AG04449 (cell line): Measurements from ENCODE around the gene EIF2D.

Experiments used
- CTCF ChIA-PET: fragments of 350-600 bp; formaldehyde crosslinking; extraction: SDS; loops from one replicate; lab custom pipeline; 2021; ENCODE audit warnings: antibody characterized with exemption; lab: Yijun Ruan, JAX
- POLR2A ChIA-PET: fragments of 400-600, 350-600 bp; formaldehyde crosslinking; extraction: SDS; loops from one replicate; lab custom pipeline; 2020; ENCODE audit warnings: antibody characterized with exemption, inconsistent platforms; lab: Yijun Ruan, JAX
- DNase-seq: peaks from one replicate; pipeline ENCODE4 v3.0.0-alpha.2; 2010; ENCODE audit warnings: low read depth, low spot score
- H3K4me3 ChIP-seq: 2 replicates; pipeline ENCODE4 v1.5.1; 2011; ENCODE audit warnings: low read depth, mild to moderate bottlenecking, control low read depth, low read length
- TF ChIP-seq, protein P1 (sequence below): IDR thresholded peaks from one replicate; pipeline ENCODE4 v1.5.1; 2011; ENCODE audit warnings: mild to moderate bottlenecking, moderate library complexity, low read length, control low read depth, inconsistent platforms; ENCODE audit not compliant: insufficient read depth; ENCODE audit errors: missing control alignments

EIF2D gene

DNA sequence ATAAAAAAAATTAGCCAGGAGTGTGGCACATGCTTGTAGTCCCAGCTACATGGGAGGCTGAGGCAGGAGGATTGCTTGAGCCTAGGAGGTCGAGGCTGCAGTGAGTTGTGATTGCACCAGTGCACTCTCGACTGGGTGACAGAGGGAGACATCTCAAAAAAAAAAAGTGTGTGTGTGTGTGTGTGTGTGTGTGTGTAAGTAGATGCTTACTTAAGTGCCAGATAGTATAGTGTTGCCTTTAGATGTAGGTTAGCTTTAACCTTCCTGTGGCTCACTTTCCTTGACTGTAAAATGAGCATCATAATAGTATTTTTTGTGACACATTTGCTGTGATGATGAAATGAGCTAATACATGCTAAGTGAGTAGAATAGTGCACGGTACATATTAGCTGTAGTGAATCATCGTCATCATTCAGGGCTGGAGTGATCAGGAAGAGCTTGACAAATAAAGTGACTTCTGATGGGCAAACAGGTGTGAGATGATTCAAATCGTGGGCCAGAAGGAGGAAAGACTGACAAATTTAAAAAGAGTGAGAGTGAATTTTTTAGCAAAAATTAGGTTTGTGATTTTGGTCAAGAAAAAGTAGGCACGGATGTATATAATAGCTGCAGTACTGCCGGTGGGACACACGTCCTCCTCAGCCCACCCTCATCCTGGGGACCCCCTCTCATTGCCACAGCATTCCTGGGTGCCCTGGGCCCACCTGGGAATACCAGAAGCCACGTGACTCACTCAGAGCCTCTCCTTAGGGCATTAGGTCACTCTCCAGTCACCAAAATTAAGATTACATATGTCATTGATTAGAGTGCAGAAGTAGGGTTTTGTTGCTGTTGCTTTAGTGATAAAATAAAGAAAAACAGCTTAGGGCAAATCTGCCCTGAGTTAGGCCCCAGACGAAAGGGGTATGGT lies 33.9 kb downstream of the EIF2D start:
- POLR2A ChIA-PET: no interaction called here
- H3K4me3 ChIP-seq: no peak overlapping the region
- TF ChIP-seq, protein P1, sequence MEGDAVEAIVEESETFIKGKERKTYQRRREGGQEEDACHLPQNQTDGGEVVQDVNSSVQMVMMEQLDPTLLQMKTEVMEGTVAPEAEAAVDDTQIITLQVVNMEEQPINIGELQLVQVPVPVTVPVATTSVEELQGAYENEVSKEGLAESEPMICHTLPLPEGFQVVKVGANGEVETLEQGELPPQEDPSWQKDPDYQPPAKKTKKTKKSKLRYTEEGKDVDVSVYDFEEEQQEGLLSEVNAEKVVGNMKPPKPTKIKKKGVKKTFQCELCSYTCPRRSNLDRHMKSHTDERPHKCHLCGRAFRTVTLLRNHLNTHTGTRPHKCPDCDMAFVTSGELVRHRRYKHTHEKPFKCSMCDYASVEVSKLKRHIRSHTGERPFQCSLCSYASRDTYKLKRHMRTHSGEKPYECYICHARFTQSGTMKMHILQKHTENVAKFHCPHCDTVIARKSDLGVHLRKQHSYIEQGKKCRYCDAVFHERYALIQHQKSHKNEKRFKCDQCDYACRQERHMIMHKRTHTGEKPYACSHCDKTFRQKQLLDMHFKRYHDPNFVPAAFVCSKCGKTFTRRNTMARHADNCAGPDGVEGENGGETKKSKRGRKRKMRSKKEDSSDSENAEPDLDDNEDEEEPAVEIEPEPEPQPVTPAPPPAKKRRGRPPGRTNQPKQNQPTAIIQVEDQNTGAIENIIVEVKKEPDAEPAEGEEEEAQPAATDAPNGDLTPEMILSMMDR: no peak
- no peak for DNase-seq
- CTCF ChIA-PET: interaction anchor here (1.1 to 16.6 kb wide), 13 partner anchors 8 to 116 kb away, joined by 3 to 568 read pairs (median 5); partner anchors contain the start of genes EIF2D and RASSF5

DNA sequence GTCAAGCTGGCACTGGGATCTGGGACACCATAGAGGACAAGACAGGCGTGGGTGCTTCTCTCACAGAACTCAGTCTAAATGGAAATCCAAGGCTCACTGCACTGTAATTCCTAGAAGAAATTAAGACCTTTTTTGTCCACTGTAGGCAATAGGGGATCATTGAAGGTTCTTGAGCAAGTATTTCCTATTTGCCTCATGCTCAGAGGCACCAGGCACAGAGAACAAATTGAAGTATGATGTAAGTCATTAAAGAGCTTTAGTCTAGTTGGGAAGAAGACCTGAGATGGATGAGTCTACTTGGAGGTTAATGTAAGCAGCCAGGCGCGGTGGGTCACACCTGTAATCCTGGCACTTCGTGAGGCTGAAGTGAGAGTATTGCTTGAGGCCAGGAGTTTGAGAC lies 34.6 kb downstream of the EIF2D start:
- ChIA-PET CTCF (interaction anchor here (1.1 to 16.6 kb wide), 8 partner anchors 8 to 98 kb away, joined by 3 to 568 read pairs (median 6); partner anchors contain the start of gene RASSF5), POLR2A (no interaction called here)
- no peak overlapping the region for H3K4me3 ChIP-seq
- DNase-seq: no peak
- TF ChIP-seq, protein P1: no peak

DNA sequence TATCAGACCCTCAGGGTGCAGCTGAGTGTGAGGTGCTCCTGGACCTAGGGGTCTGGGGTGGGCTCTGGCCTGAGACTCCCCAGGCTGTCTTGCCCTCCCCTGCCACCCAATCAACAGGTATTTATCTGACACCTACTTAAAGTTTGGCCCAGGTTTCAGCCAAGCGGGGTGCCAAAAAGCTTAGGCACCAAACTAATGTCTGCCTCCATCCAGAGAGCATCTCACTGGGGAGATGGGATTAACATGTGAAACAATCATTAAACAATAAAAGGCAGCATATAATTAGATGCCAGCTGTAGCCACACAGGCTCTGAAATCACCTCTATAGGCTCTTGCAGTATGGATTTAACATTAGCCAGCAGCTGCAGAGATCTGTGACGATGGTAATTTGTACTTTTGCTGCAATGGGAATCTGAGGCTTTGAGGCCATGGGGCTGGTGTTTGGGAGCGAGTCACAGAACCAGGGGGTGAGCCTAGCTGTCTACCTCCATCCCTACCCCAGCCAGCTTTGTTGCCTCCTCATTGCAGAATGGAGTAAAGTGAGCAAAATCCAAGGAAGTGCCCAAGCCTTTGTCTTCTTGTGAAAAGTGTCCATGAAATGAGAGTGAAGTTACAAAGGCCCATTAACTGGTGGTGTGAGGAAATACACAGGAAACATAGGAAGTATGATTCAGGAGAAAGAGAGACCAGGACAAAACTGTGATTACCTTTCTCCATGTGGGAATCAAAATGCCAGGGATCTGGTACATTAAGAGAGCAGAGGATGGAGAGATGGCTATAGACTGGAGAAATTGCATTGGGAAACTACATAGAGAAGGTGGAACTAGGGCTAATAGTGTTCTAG lies 36.1 kb downstream of the EIF2D start:
- TF ChIP-seq, protein P1: no peak
- POLR2A ChIA-PET: no interaction called here
- no peak for DNase-seq
- CTCF ChIA-PET: interaction anchor here (1.1 to 16.6 kb wide), 6 partner anchors 10 to 92 kb away, joined by 3 to 568 read pairs (median 48); partner anchors contain the start of gene RASSF5
- no peak overlapping the region for H3K4me3 ChIP-seq

DNA sequence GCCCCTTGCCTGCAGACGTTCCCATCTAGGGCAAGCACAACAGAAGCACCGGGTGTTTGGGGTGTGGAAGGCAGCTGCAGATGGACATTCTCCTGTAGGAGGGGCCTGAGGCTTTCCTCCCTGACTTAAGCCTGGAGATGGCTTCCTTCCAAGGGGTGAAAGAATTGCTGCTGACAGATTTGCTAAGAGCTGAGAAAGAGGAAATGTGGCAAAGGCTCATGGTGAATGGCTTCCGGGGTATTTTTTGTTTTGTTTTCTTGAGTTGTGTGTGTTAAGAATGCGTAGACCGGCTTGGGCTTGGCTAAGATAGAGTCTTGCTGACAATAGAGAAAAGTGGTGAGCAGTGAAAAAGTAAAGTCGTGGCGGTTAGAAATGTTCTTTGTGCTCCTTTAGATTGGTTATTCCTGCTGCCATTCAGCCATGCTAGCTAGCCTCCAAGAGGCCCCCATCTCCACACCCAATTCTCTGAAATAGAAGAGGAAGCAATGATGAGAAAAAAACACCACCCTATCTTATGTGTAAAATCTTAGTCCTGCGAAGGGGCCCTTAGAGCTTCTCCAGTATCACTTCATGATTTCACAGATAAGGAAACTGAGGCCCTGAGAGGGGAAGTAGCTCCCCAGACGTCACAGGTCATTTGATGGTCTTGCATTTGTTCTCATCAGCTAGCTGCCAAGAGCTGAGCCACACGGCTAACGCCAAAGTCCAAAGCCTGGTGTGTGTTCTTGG lies 36.9 kb downstream of the EIF2D start:
- DNase-seq: peak; percentile 29

DNA sequence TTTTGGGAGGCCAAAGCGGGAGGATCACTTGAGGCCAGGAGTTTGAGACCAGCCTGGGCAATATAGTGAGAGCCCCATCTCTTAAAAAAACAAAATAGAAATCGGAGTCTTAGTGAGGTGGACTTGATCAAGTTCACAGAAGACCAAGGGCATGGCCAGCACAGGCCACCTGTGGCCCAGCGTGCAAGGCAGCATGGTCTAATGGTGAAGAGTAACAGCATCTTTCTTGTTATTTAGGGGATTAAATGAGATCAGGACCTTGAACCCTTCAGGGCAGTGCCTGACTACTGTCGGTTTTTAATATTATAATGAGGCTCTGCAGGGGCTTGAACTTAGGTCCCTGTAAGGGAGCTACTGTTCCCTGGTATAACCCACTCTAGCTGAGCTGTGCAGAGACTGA lies 38.5 kb downstream of the EIF2D start:
- ChIA-PET POLR2A (no interaction called here), CTCF (interaction anchor here (1.1 to 16.6 kb wide), 4 partner anchors 12 to 51 kb away, joined by 3 to 215 read pairs (median 46); no protein-coding TSS in a partner anchor)
- no peak for DNase-seq
- no peak overlapping the region for H3K4me3 ChIP-seq
- TF ChIP-seq, protein P1: no peak

More for the DNA sequence above, 36.9 kb downstream of the EIF2D start:
- ChIA-PET POLR2A (no interaction called here), CTCF (interaction anchor here (0.8 to 16.6 kb wide), 6 partner anchors 11 to 91 kb away, joined by 3 to 568 read pairs (median 48); partner anchors contain the start of gene RASSF5)
- TF ChIP-seq, protein P1: no peak
- H3K4me3 ChIP-seq: no peak overlapping the region
